CD14-positive monocyte (primary cell): ENCODE results near the gene CALHM1. TPM values are rescaled to one million over a fixed set of nuclear protein-coding genes. Genes with fewer than 3 reads are reported as not detected.

ENCODE experiments used
- DNase-seq, 3 donors: peaks; one replicate each; pipeline ENCODE4 v3.0.0-alpha.2; 2011 to 2022
- H2AFZ ChIP-seq: 2 replicates; pipeline ENCODE4 v1.6.0; 2012; ENCODE audit warnings: mild to moderate bottlenecking, low read depth, low read length, inconsistent platforms; ENCODE audit not compliant: insufficient read depth, poor library complexity, severe bottlenecking
- H3K27ac ChIP-seq, 2 donors: 1 replicate in 1 of 2; 2 replicates in 1 of 2; pipeline ENCODE4 v1.5.1; 2012 to 2013; ENCODE audit warnings: low read length in 2 of 2, control low read depth in 1 of 2, inconsistent platforms in 1 of 2, low read depth in 1 of 2, mild to moderate bottlenecking in 1 of 2
- H3K27me3 ChIP-seq, 2 donors: one replicate each; pipeline versions ENCODE4 v1.6.0 to v1.6.1; 2011 to 2013; ENCODE audit warnings: low read length in 2 of 2; ENCODE audit not compliant: control insufficient read depth in 2 of 2, insufficient read depth in 2 of 2
- H3K36me3 ChIP-seq, 2 donors: replicated peaks in 1 of 2; 1 replicate in 1 of 2; 2 replicates in 1 of 2; pipeline versions ENCODE4 v1.5.1 to v1.6.1; 2012 to 2013; ENCODE audit warnings: low read length in 2 of 2, control low read depth in 1 of 2, inconsistent platforms in 1 of 2, mild to moderate bottlenecking in 1 of 2; ENCODE audit not compliant: insufficient read depth in 2 of 2, control insufficient read depth in 1 of 2
- H3K4me1 ChIP-seq, 2 donors: 1 replicate in 1 of 2; 2 replicates in 1 of 2; pipeline versions ENCODE4 v1.5.1 to v1.6.1; 2012 to 2013; ENCODE audit warnings: low read length in 2 of 2, control low read depth in 1 of 2, inconsistent platforms in 1 of 2, mild to moderate bottlenecking in 1 of 2, moderate library complexity in 1 of 2; ENCODE audit not compliant: insufficient read depth in 2 of 2, control insufficient read depth in 1 of 2
- H3K4me2 ChIP-seq: replicated peaks from 2 replicates; pipeline ENCODE3; 2012; ENCODE audit warnings: low read length, moderate library complexity, mild to moderate bottlenecking; ENCODE audit not compliant: poor library complexity, severe bottlenecking; ENCODE audit errors: extremely low read depth
- H3K4me3 ChIP-seq, 3 experiments: fragments of 200-600 bp in 1 of 3; sonication (generic) in 1 of 3; replicated peaks in 1 of 3; 1 replicate in 2 of 3; 2 replicates in 1 of 3; pipeline ENCODE4 v1.5.1; 2011 to 2013; ENCODE audit warnings: low read length in 3 of 3, mild to moderate bottlenecking in 3 of 3, control low read depth in 2 of 3, low read depth in 2 of 3, inconsistent platforms in 1 of 3, moderate library complexity in 1 of 3
- H3K79me2 ChIP-seq: 2 replicates; pipeline ENCODE4 v1.6.0; 2012; ENCODE audit warnings: mild to moderate bottlenecking, control low read depth, inconsistent platforms, low read length, moderate library complexity; ENCODE audit not compliant: insufficient read depth
- H3K9ac ChIP-seq: 2 replicates; pipeline ENCODE4 v1.6.0; 2017; ENCODE audit warnings: low read length, mild to moderate bottlenecking; ENCODE audit not compliant: insufficient read depth, poor library complexity, severe bottlenecking
- H3K9me3 ChIP-seq, 2 donors: replicated peaks in 1 of 2; 1 replicate in 1 of 2; 2 replicates in 1 of 2; pipeline versions ENCODE4 v1.5.1 to v1.6.1; 2012 to 2013; ENCODE audit warnings: low read length in 2 of 2, control low read depth in 1 of 2; ENCODE audit not compliant: control insufficient read depth in 1 of 2, insufficient read depth in 1 of 2
- H4K20me1 ChIP-seq: 2 replicates; pipeline ENCODE4 v1.6.0; 2012; ENCODE audit warnings: mild to moderate bottlenecking, low read length, control low read depth, moderate library complexity; ENCODE audit not compliant: insufficient read depth
- H3K27ac Mint-ChIP-seq, 7 donors: one replicate each; pipeline ENCODE4 v1.8.0; 2020; ENCODE audit warnings: mild to moderate bottlenecking in 7 of 7, mixed read lengths in 7 of 7, moderate library complexity in 6 of 7, inconsistent platforms in 2 of 7
- H3K27me3 Mint-ChIP-seq, 3 donors: one replicate each; pipeline ENCODE4 v1.8.0; 2021 to 2022; ENCODE audit warnings: low read depth in 3 of 3, mild to moderate bottlenecking in 3 of 3, mixed read lengths in 3 of 3, moderate library complexity in 3 of 3, inconsistent platforms in 1 of 3
- H3K36me3 Mint-ChIP-seq, 2 donors: one replicate each; pipeline ENCODE4 v1.8.0; 2020; ENCODE audit warnings: mixed read lengths in 2 of 2, inconsistent platforms in 1 of 2, mild to moderate bottlenecking in 1 of 2
- H3K4me1 Mint-ChIP-seq: one replicate; pipeline ENCODE4 v1.8.0; 2020; ENCODE audit warnings: mild to moderate bottlenecking, mixed read lengths
- H3K4me3 Mint-ChIP-seq, 2 donors: one replicate each; pipeline ENCODE4 v1.8.0; 2020; ENCODE audit warnings: mild to moderate bottlenecking in 2 of 2, mixed read lengths in 2 of 2, moderate library complexity in 1 of 2
- H3K9me3 Mint-ChIP-seq, 7 donors: one replicate each; pipeline ENCODE4 v1.8.0; 2020 to 2022; ENCODE audit warnings: mixed read lengths in 7 of 7, mild to moderate bottlenecking in 6 of 7, moderate library complexity in 6 of 7, inconsistent platforms in 2 of 7
- CTCF ChIP-seq: fragments of 200-600 bp; IDR thresholded peaks from one replicate; pipeline ENCODE4 v1.8.0; 2022; ENCODE audit warnings: antibody characterized with exemption, mild to moderate bottlenecking
- WGBS: methylation state at CpG from one replicate; pipeline ENCODE4 v1.1.5; 2013; ENCODE audit warnings: missing lambda C conversion rate; ENCODE audit not compliant: insufficient coverage; 5-methylcytosine and 5-hydroxymethylcytosine counted together
- intact Hi-C, 2 donors: fragments of 100-400 bp; cut with micrococcal nuclease; formaldehyde crosslinking; loops; one replicate each; pipeline versions ENCODE4 v1.15.0 to v1.15.1; 2023
- polyA plus RNA-seq, 3 donors: library from polyadenylated mRNA; depleted of rRNA in 1 of 3; unstranded in 2 of 3; stranded (reverse) in 1 of 3; fragments of 300-500 nt in 2 of 3; fragments of >200 nt in 1 of 3; fragmentation: Illumina TruSeq in 2 of 3; gene quantifications; 1 replicate in 2 of 3; 2 replicates in 1 of 3; pipeline ENCODE4 v1.2.3, GENCODE V29; 2012 to 2021

Gene CALHM1
- polyA plus RNA-seq, 3 donors, result not detected

DNA sequence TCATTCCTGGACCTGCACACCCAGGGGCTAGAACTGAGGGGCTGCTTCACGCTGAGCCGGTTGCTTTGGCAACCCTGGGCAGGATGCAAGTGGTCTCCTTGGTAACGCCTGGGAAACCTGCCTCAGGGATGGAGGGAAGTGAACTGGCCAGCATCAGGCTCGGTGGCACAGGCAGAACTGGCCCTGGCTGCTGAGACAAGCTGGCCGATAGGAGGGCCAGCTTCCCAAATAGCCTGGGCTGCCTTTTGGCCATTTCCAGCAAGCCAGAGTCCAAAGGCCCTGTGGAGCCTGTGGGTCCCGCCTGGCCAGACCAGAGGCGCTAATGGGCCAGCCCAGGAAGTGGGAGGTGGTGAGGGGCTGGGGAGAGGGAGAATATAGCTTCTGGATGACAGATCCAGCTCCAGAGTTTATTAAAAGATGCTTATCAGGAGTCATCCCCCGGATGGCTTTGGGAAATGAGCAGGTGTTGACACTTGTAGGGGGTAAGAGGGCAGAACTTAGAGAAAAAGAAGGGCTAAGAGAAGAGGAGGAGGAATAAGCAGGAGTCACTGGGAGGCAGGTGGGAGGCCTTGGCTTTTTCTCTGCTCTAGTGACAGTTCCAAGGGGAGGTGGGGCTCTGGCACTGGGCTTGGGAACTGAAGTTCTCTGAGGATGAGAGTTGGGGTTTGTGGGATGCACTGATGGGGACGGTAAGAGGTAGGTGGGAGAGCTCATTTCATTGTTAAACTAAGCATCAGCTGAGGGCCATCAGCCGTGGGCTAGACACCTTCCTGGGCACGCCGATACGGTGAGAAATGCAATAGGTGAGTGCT lies 44.4 kb upstream of the CALHM1 start:
- Histone ChIP-seq H3K79me2 (no peaks in the 10 kb centered on the region), H3K27me3 (no peaks in the 10 kb centered on the region)
- H3K4me1 Mint-ChIP-seq, result peaks cover 7% of the 10 kb centered on the region

GRCh38 chr10:103501186-103501585 lies 42.5 kb upstream of the CALHM1 start:
- Histone ChIP-seq H3K27ac (no peak overlapping the region), H3K4me1 (peaks cover 0 to 7% of the 10 kb centered on the region in 2 donors), H2AFZ (no peak overlapping the region), H3K9ac (no peak overlapping the region), H3K79me2 (no peaks in the 10 kb centered on the region), H3K9me3 (no peaks in the 10 kb centered on the region), H3K4me3 (no peak overlapping the region), H3K4me2 (no peak overlapping the region), H3K36me3 (no peaks in the 10 kb centered on the region), H3K27me3 (peaks cover 4 to 16% of the 10 kb centered on the region in 2 donors), H4K20me1 (no peaks in the 10 kb centered on the region)
- no peak for DNase-seq
- 89% methylated on average over 2 of the region's 3 CpGs for WGBS
- Mint-ChIP-seq H3K27ac (no peak overlapping the region), H3K9me3 (peaks cover 0 to 1% (median 0%) of the 10 kb centered on the region in 7 donors), H3K4me3 (peak overlapping the region in 1 of 2 donors; percentile 5), H3K4me1 (peaks cover 7% of the 10 kb centered on the region), H3K27me3 (peaks cover 26 to 40% (median 31%) of the 10 kb centered on the region in 3 donors), H3K36me3 (no peaks in the 10 kb centered on the region)
- no peak for TF ChIP-seq CTCF
- intact Hi-C loops, result no loop called here

More for the DNA sequence above, 44.4 kb upstream of the CALHM1 start:
- DNase-seq, result no peak
- intact Hi-C loops, result no loop called here
- Mint-ChIP-seq H3K27ac (no peak overlapping the region), H3K9me3 (no peaks in the 10 kb centered on the region), H3K27me3 (peaks cover 13 to 26% (median 21%) of the 10 kb centered on the region in 3 donors), H3K36me3 (no peaks in the 10 kb centered on the region), H3K4me3 (no peak overlapping the region)
- 49% methylated on average over 8 of the region's 13 CpGs for WGBS
- Histone ChIP-seq H3K27ac (no peak overlapping the region), H3K9me3 (no peaks in the 10 kb centered on the region), H3K4me1 (peaks cover 0 to 7% of the 10 kb centered on the region in 2 donors), H3K4me3 (no peak overlapping the region), H2AFZ (no peak overlapping the region), H3K4me2 (no peak overlapping the region), H3K9ac (no peak overlapping the region), H3K36me3 (no peaks in the 10 kb centered on the region), H4K20me1 (no peaks in the 10 kb centered on the region)
- no peak for TF ChIP-seq CTCF
